ELR (cell line): Measurements from ENCODE around the gene RSPO1.
"Not testable (repeated sequence)": the region's sequence is repeated elsewhere in the genome, so short reads cannot be mapped to it uniquely, and the experiment has no call there.

Experiments used
- DNase-seq: peaks from one replicate; pipeline ENCODE4 v3.0.0-alpha.2; 2015; ENCODE audit warnings: low read depth

RSPO1 gene

GRCh38 chr1:37634244-37634991, at the start of gene RSPO1:
RSPO1 (minus strand) TSS chr1:37634892; CDS start chr1:37629661, 5,231 bp downstream.
- DNase-seq: peak; percentile 31

GRCh38 chr1:37684182-37684581, 49.5 kb upstream of the RSPO1 start:
- DNase-seq: not testable (repeated sequence)

- DNase-seq: peak; percentile 71
These were observed 47.8 kb upstream of the RSPO1 start for GRCh38 chr1:37682334-37682987.

GRCh38 chr1:37680933-37681332, 46.2 kb upstream of the RSPO1 start:
- DNase-seq: no peak

GRCh38 chr1:37677808-37678207, 43.1 kb upstream of the RSPO1 start:
- no peak for DNase-seq

GRCh38 chr1:37677143-37677439, 42.4 kb upstream of the RSPO1 start:
- no peak for DNase-seq

- no peak for DNase-seq
These were observed 41.8 kb upstream of the RSPO1 start for GRCh38 chr1:37676281-37677142.

GRCh38 chr1:37673920-37674319, 39.2 kb upstream of the RSPO1 start:
- no peak for DNase-seq

- no peak for DNase-seq
These were observed 37.6 kb upstream of the RSPO1 start for GRCh38 chr1:37672136-37672870.

- no peak for DNase-seq
These were observed 36.6 kb upstream of the RSPO1 start for GRCh38 chr1:37671261-37671660.

GRCh38 chr1:37670133-37670532, 35.4 kb upstream of the RSPO1 start:
- no peak for DNase-seq

GRCh38 chr1:37667023-37667671, 32.5 kb upstream of the RSPO1 start:
- peak; percentile 10 for DNase-seq

GRCh38 chr1:37666241-37666867, 31.7 kb upstream of the RSPO1 start:
- DNase-seq: no peak

GRCh38 chr1:37663426-37664000, 28.8 kb upstream of the RSPO1 start:
- DNase-seq: no peak

- no peak for DNase-seq
These were observed 27.5 kb upstream of the RSPO1 start for GRCh38 chr1:37662031-37662755.

GRCh38 chr1:37661401-37661800, 26.7 kb upstream of the RSPO1 start:
- DNase-seq: no peak

- no peak for DNase-seq
These were observed 26.0 kb upstream of the RSPO1 start for GRCh38 chr1:37660664-37661063.

GRCh38 chr1:37658486-37658885, 23.8 kb upstream of the RSPO1 start:
- no peak for DNase-seq

- no peak for DNase-seq
These were observed 23.1 kb upstream of the RSPO1 start for GRCh38 chr1:37657620-37658412.
